ENCODE data around the gene GPR143. TPM values are rescaled to one million over a fixed set of nuclear protein-coding genes. Genes with fewer than 3 reads are reported as not detected.

The GPR143 gene
- total RNA-seq, 1 experiment from 2014 or later = 1.8 TPM

DNA sequence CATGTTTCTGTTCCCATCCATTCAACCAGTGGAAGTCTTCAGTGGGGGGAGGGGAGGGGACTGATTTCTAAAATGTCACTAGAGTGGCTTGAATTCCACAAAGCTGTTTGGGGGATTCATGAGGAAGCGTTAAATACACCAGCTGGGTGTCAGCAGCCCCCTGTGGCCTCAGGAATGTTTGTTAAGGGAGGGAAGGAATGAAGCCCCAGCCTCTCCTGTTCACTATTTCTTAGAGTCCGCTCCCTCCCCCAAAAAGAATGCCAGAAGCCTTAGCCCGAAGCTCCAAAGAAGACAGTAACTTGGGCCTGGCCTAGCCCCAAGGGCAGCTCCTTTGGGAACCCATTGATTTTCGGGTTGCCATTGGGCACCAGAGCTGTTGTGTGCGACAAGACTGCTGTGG is 23.9 kb upstream of the GPR143 start:
- no peak overlapping the region for H3K9ac ChIP-seq (ENCODE audit: low read length)
- no peaks in the 10 kb centered on the region for H3K9me2 ChIP-seq (ENCODE audit: insufficient read depth)
- H3K27ac ChIP-seq (ENCODE audit: low read depth, low read length) = no peak overlapping the region
- no peaks in the 10 kb centered on the region for H3K36me3 ChIP-seq (ENCODE audit: control insufficient read depth in 1 of 2, insufficient read depth in 2 of 2, low read length in 2 of 2)
- H3K4me3 ChIP-seq (replicated peaks in 1 of 2; ENCODE audit: low read depth in 1 of 2, low read length in 2 of 2) = no peak overlapping the region
- TF ChIP-seq, protein P1, sequence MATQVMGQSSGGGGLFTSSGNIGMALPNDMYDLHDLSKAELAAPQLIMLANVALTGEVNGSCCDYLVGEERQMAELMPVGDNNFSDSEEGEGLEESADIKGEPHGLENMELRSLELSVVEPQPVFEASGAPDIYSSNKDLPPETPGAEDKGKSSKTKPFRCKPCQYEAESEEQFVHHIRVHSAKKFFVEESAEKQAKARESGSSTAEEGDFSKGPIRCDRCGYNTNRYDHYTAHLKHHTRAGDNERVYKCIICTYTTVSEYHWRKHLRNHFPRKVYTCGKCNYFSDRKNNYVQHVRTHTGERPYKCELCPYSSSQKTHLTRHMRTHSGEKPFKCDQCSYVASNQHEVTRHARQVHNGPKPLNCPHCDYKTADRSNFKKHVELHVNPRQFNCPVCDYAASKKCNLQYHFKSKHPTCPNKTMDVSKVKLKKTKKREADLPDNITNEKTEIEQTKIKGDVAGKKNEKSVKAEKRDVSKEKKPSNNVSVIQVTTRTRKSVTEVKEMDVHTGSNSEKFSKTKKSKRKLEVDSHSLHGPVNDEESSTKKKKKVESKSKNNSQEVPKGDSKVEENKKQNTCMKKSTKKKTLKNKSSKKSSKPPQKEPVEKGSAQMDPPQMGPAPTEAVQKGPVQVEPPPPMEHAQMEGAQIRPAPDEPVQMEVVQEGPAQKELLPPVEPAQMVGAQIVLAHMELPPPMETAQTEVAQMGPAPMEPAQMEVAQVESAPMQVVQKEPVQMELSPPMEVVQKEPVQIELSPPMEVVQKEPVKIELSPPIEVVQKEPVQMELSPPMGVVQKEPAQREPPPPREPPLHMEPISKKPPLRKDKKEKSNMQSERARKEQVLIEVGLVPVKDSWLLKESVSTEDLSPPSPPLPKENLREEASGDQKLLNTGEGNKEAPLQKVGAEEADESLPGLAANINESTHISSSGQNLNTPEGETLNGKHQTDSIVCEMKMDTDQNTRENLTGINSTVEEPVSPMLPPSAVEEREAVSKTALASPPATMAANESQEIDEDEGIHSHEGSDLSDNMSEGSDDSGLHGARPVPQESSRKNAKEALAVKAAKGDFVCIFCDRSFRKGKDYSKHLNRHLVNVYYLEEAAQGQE (IDR thresholded peaks at IDR 0.05; ENCODE audit: low read depth) = no peak
- TF ChIP-seq FOSL1 (IDR thresholded peaks at IDR 0.05; ENCODE audit: low read depth) (no peak), CBX3 (IDR thresholded peaks at IDR 0.05; ENCODE audit: low read depth) (no peak), JUND (IDR thresholded peaks at IDR 0.05) (no peak), TCF7L2 (IDR thresholded peaks at IDR 0.05; ENCODE audit: borderline replicate concordance, extremely low read depth, insufficient read depth, insufficient read length) (no peak), YY1 (IDR thresholded peaks at IDR 0.05; ENCODE audit: extremely low read depth, insufficient replicate concordance, low read depth, low read length) (no peak), ZFX (IDR thresholded peaks at IDR 0.05) (no peak)
- H3K4me2 ChIP-seq (ENCODE audit: low read length) = no peak overlapping the region
- POLR2A ChIA-PET = no interaction called here
- no TSS peak for BruUV-seq (replicated peaks)
- no peaks in the 10 kb centered on the region for H3K79me2 ChIP-seq (ENCODE audit: insufficient read depth, low read length)
- H4K20me1 ChIP-seq (ENCODE audit: insufficient read depth) = no peaks in the 10 kb centered on the region
- intact Hi-C loops (cut with micrococcal nuclease) = loop anchor here (5.0 kb wide), 1 partner anchor 38 kb away; no protein-coding TSS in a partner anchor
- no peak overlapping the region for H2AFZ ChIP-seq (ENCODE audit: low read depth, low read length, poor library complexity, severe bottlenecking)
- H3K27me3 ChIP-seq (ENCODE audit: insufficient read depth, low read length) = no peaks in the 10 kb centered on the region
- RAD21 ChIA-PET (ENCODE audit: low non-redundant PET in 1 of 2, low total read pairs in 2 of 2, uncharacterized antibody in 2 of 2, unreplicated experiment in 2 of 2) = no interaction called here
- no peak for ATAC-seq
- CTCF ChIA-PET = no interaction called here
- no peak for DNase-seq (ENCODE audit: low read depth, low spot score)
- no peaks in the 10 kb centered on the region for H3K9me3 ChIP-seq (ENCODE audit: control insufficient read depth in 1 of 2, insufficient read depth in 1 of 2, low read depth in 1 of 2, low read length in 2 of 2)
- H3K4me1 ChIP-seq (ENCODE audit: control insufficient read depth in 1 of 2, insufficient read depth in 2 of 2, low read length in 2 of 2) = peaks cover 0 to 16% of the 10 kb centered on the region in 2 experiments; a peak in 3 of 4 replicates
